Fibroblast of villous mesenchyme (primary cell): ENCODE measurements around the gene NHLRC1. TPM values are rescaled to one million over a fixed set of nuclear protein-coding genes. Genes with fewer than 3 reads are reported as not detected.

Experiments used
- DNase-seq: peaks from one replicate; pipeline ENCODE4 v3.0.0-alpha.2; 2010; ENCODE audit warnings: low read depth
- H3K4me3 ChIP-seq: 2 replicates; pipeline ENCODE4 v1.5.1; 2011; ENCODE audit warnings: low read depth, mild to moderate bottlenecking, low read length
- total RNA-seq: library from RNA; depleted of rRNA; stranded (reverse); fragments of >200 nt; gene quantifications from 2 replicates; pipeline ENCODE4 v1.2.3, GENCODE V29; 2012
- TF ChIP-seq, protein P1 (sequence below): IDR thresholded peaks from 2 replicates; pipeline ENCODE4 v1.5.1; 2012; ENCODE audit warnings: low read depth, mild to moderate bottlenecking, low read length; ENCODE audit not compliant: insufficient read depth

NHLRC1 gene
- total RNA-seq, 1 donor: 1.7 TPM

DNA sequence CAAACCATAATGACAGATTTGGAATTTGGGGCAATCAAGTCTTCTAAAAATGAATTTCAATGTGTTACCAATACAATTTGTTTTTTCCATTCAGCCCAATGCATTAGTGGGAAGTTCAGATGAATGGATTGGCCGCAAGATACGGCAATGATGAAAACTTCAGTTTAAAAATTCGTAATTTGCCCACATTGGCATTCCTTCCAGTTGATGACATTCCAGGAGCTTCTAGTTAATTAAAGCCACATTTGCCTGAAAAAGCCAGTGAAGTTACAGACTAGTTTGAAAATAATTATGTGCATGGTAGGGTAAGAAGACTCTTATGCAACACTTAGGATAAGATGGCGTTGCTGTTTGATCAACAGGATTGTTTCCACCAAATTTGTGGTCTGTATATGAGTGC lies 46.2 kb downstream of the NHLRC1 start:
- no peak overlapping the region for H3K4me3 ChIP-seq
- TF ChIP-seq, protein P1, sequence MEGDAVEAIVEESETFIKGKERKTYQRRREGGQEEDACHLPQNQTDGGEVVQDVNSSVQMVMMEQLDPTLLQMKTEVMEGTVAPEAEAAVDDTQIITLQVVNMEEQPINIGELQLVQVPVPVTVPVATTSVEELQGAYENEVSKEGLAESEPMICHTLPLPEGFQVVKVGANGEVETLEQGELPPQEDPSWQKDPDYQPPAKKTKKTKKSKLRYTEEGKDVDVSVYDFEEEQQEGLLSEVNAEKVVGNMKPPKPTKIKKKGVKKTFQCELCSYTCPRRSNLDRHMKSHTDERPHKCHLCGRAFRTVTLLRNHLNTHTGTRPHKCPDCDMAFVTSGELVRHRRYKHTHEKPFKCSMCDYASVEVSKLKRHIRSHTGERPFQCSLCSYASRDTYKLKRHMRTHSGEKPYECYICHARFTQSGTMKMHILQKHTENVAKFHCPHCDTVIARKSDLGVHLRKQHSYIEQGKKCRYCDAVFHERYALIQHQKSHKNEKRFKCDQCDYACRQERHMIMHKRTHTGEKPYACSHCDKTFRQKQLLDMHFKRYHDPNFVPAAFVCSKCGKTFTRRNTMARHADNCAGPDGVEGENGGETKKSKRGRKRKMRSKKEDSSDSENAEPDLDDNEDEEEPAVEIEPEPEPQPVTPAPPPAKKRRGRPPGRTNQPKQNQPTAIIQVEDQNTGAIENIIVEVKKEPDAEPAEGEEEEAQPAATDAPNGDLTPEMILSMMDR: no peak
- no peak for DNase-seq

DNA sequence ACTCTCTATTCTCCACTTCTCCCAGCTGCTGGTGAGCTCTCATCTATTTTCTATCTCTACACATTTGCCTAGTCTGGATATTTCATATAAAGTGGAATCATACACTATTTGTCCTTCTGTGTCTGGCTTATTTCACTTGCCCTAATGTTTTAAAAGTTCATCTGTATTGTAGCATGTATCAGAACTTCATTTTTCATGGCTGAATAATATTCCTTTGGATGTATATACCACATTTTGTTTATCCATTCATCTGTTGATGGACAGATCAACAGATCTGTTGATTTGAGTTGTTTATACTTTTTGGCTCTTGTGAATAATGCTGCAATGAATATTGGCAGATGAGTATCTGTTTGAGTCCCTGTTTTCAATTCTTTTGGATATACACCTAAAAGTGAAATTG lies 49.6 kb downstream of the NHLRC1 start:
- DNase-seq: no peak
- no peak overlapping the region for H3K4me3 ChIP-seq
- TF ChIP-seq, protein P1: no peak

DNA sequence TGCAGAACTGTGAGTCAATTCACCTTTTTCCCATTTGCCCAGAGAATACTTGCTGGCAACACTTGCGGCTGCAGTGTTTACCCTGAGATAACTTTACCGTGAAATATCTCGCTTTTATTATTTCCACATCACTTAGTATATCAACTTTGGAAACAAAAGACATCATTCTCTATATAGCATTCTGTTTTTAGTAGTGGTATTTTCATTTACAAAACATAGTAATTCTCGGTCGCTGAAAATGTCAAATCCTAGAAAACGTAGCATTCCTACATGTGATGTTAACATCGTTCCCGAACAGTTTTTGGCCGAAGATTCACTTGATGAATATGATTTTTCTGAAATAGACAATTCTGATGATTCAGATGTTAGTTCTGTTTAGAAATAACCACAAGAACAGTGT lies 52.0 kb downstream of the NHLRC1 start:
- DNase-seq: no peak
- TF ChIP-seq, protein P1: no peak
- no peak overlapping the region for H3K4me3 ChIP-seq

Other genes starting within 250 kb of the NHLRC1 start
- gene KIF13A, start 135.0 kb downstream of the NHLRC1 start, total RNA-seq: 49.2 and 53.8 TPM in 2 replicates
- 8.4 and 16.4 TPM in 2 replicates for gene TPMT, start 32.4 kb upstream of the NHLRC1 start, total RNA-seq
- 14.2 and 17.3 TPM in 2 replicates for gene KDM1B, start 32.7 kb upstream of the NHLRC1 start, total RNA-seq
- 113 and 117 TPM in 2 replicates for gene DEK, start 141.9 kb upstream of the NHLRC1 start, total RNA-seq